HG03521 (cell line): ENCODE data around the gene STX19.

ENCODE experiments used
- ATAC-seq: cut with Tn5 transposase; IDR thresholded peaks from one replicate; pipeline ENCODE4 v1.9.1; 2021; ENCODE audit warnings: mild to moderate bottlenecking, moderate library complexity; ENCODE audit not compliant: unreplicated experiment

STX19 gene

DNA sequence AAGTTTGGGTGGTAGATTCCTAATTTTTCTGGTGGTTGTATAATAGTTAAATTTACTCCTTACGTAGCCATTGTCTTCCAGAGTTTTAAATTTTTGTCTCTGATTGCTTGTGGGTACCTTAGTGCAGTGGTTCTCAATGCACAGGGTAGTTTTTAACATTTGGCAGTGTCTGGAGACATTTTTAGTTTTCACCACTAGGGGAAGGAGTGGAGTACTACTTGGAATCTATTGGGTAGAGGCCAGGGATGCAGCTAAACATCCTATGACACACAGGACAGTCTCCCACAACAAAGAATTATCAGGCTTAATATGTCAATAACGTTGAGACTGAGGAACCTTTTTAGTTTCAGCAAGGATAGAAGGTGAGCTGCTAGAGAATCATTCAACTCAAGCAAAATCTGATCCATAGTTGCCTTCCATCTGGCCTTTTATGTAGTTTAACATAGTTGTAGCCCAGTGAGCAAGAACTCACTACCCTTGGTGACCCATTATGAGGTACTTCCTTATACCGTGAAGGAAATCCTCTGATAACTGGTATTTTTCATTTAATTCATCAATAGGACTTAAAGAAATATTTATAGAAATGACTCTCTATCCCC, 8.6 kb upstream of the STX19 start:
- ATAC-seq = peak; percentile 74

DNA sequence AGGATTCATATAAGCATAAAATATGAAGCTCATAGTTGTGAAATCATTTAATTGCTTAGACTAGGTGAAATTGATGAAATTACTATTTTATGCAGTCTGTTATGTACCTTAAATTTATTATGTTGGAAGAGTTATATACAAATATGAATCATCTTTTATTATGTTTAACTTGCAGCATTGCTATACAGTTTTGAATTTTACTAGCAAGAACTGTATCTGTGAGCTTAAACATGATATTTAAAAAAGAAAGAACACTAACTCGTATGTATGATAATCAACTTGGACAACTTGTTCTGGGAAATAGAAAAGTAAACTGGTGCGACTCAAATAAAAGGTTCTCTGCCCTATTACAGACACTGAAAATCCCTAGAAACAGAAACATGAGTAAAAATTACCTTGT, 1.8 kb downstream of the STX19 start:
- no peak for ATAC-seq

DNA sequence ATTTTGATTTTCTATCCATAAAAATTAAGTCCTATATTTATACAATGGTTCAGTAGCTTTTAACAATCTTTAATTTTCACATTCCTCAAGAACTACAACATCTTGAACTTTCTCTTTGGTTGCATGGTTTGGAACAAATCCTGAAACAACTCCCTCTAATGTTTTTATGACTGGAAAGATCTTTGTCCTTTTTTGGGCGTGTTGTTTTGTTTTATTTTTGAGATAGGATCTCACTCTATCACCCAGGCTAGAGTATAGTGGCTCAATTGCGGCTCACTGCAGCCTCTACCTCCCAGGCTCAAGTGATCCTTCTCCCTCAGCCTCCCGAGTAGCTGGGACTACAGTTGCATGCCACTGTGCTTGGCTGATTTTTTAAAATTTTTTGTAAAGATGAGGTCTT, 4.0 kb downstream of the STX19 start:
- no peak for ATAC-seq

DNA sequence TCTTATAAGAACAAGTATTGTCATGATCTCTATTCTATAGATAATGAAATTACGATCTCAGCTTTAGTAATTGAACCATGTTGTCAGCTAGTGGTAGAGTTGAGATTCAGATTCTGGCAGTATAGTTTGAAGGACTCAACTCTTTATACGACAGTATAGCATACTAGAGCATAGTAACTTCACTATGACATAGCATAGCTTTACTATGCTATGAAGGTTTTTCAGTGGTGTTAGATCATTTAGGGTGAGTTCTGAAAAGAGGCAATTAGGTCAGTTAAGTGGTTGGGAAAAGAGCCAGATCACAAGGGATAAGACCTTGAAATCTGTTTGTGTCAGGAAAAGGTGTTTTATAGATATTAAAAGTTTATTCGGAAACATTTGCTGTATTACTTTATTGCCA, 8.1 kb downstream of the STX19 start:
- no peak for ATAC-seq

DNA sequence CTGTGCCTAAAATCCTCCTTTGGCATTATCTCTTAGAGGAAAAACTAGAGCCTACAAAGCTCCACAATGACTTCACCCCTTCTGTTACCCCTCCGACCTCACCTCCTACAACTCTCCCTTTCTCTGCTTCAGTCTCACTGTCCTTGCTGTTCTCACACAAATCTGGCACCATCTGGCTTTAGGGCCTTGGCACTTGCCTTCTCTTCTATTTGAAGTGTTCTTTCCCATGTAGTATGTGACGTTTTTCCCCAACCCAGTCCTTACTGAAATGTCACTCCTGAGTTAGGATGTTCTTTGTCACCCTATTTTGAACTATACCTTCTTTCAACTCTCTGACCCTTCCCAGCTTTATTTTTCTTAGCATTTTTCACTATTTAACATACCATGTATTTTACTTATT, 8.7 kb downstream of the STX19 start:
- no peak for ATAC-seq

DNA sequence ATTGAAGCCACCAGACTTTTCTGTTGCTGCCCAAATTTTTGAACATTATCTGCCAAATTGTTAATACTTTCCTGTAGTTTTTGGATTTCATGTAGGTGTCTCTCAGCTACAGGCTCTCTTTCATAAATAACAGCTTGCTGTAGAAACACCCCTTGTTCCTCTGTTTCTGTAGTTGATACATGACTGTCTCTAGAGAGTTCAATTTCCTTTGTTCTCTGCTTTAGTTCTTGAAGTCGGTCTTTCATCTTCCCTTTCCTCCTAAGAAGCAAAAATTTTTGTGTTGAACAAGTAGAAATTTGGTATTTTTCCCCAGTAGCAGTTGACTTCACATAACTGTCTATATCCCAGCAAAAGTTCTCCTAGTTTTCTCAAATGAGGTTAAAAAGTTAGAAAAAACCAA, 13.4 kb downstream of the STX19 start:
- no peak for ATAC-seq

DNA sequence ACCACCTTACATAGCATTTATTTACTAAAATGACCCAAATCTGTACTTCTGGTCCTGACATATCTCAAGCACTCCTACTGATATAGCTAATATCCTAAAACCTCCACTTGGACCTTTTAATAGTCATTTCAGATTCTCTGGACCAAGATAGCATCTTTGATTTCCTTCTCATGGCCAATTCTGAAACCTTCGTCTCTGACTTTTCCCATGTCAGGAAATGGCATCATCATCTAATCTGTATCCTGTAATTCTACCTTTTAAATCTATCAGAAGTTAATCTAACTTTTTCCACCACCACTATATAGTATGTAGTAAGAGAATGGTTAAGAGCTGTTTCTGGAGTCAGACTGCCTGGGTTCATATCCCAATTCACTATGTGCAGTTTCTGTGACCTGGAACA, 16.2 kb downstream of the STX19 start:
- no peak for ATAC-seq

DNA sequence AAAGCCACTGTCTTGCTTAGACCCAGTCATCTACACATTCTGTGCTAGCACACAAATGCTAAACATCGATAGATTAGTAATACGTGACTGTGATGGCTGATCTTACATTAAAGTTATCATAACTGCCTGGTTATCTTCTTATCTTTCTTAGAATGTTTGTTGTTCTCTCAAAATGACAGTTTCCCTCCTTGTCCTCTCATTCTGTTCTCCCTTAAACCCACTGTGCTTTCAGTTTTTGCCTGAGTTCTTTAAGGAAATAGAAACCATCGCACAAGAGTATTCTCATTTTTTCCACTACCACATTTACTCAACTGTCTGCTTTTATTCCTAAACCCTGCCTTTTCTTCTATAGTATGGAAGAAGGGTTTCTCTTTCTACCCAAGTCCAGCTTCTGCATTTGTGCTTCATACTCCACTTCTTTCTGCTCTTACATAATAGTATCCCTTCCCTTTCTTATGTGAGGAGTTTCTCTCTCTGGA, 17.1 kb downstream of the STX19 start:
- no peak for ATAC-seq

DNA sequence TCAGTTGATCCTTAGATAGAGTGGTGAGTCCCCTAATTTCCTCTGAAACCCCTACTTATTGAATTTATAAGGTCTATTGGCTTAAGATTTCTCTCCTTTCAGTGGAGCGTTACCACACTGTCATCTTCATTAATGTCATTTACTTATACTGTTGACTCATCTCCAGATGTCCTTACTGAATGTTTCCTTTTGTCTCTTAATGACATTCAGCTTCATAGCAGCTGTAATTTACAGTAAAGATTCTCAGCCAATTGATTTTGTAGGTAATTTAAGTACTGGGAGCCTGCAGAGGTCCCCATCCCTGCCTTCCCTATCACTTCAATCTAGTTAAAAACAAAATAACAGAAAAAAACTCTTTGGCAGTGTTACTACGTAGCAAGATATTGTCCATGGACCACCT, 18.8 kb downstream of the STX19 start:
- ATAC-seq = no peak

DNA sequence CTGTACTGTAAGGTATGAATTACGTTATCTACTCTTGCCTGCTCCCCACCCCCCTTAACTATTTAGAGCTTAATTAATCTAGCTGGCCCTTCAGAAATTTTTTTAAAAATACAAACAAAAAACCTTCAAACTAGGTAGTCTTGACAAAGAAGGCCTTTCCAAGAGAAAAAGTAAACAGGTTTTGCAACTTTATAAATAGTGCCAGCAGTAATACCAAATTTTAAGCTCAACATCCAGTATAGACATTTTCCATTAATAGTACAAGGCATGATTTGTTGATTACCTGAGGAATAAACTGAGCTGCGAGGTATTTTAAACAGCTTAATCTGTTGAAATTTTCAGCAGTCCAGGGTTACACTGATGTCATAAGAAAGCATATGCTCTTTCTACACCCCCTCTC, 20.1 kb downstream of the STX19 start:
- no peak for ATAC-seq

DNA sequence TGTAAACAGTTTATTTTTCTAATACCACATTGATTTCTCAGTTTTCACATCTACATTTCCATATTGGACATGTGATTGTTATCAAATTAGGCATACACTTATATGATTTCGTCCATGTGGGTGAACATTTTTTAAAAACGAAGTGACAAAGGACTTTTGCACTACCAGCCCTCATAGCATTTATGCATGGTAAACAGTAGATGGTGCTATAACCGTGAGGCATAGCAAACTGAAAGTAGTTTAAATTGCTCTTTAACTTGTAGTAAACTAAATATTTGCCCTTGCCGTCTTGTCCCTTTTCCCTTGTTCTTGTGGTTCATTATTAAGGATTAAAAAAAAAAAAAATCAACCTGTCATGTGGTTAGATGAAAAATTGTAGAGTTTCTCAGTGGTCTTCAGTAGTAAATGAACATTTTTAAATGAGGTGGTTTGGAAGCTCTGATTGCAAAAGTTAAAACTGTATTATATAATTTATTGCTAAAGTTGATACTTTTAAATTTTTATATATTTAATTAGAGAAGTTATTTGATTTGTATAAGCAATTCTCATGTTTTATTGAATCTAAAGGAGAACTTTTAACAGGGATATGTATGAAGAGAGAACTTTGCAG, 24.0 kb downstream of the STX19 start:
- peak; percentile 87 for ATAC-seq

DNA sequence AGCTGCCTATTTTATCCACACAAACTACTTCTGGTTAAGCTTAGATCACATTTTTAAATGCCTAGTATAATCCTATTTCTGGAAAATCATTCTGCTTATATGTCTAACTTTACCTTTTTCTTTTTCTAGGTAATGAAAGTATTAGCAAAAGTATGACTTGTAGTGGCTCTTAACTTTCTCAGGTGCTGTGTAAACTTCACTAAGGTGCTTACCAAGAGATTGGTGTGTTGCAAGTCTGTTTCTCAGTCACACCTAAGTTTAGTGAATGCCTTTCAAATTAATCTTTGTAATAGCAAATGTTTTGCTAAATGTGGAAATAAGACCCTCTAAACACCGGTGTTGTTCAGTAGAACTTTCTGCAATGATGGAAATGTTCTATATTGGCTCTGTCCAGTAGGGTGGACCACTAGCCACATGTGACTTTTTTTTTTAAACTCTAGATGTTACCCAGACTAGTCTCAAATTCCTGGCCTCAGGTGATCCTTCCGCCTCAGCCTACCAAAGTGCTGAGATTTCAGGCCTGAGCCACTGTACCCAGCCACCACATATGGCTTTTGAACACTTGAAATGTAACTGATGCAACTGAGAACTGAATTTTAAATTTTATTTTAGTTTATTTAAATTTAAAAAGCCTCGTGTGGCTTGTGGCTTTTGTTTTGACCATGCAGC, 26.4 kb downstream of the STX19 start:
- ATAC-seq = no peak

DNA sequence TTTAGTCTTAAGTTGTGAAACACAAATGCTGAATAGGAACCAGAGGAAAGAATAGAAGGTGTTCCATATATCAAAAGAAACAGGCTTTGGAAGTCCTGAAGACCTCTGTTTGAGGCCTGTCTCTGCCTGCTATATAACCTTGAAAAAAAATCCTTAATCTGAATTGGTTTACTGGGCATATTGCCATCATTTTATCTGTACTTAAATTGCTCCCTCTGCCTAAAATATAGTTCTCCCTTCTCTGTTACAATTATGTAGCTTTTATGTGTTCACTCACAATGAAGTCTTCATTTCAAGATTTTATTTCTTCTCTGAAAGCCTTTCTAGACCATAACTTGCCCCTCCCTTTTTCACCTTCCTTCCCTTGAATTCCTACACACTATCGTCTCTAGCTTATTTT, 27.2 kb downstream of the STX19 start:
- ATAC-seq = no peak

DNA sequence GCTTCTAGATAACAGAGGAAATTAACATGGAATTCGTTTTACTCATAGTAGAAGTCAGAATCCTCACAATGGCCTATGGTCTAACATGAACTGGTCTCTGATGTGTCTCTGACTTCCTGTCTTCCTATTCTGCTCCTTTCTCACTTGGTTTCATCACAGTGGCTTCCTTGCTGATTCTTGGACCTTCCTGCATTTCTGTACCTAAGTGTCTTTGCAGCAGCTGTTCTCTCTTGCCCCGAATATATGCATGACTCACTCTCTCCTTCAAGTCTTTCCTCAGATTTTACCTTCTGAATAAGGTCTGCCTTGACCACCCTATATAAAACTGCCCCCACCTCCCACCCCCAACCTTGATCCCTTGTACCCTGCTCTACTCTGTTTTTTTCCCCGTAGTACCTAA, 34.3 kb downstream of the STX19 start:
- ATAC-seq = no peak

DNA sequence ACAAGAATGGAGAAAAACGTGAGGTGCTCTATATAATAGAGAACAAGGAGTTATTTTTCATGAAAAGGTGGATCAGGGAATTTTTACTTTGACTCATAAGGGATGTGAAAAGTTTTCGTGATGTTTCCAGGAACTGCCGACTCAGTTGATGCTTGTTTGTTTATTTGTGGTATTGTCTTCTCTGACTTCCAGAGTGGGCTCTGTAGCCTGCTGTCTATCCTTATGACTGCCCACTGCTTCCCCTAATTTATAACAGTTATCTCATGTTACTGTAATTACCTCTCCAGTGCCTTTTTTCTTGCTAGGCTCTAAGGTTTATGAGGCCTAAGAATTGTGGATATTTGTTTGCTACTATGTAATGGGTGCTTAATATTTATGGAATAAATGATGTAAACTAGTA, 36.2 kb downstream of the STX19 start:
- ATAC-seq = no peak

DNA sequence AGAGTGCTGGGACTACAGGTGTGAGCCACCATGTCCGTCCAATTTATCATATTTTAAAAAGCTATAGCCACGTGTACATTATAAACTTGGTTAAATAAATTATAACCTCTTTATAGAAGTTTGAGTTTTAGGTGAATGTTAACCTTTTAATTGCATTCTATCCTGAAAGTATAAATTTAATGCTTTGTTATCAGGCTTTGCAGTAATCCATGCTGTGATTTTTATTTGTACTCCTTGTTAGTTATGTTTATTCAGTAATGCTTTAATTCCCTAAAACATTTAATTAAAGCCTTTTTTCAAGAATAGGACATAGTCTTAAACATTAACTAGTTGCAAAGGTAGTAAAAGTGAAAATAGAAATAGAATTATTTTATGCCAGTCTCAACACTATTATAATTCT, 36.8 kb downstream of the STX19 start:
- ATAC-seq = no peak

DNA sequence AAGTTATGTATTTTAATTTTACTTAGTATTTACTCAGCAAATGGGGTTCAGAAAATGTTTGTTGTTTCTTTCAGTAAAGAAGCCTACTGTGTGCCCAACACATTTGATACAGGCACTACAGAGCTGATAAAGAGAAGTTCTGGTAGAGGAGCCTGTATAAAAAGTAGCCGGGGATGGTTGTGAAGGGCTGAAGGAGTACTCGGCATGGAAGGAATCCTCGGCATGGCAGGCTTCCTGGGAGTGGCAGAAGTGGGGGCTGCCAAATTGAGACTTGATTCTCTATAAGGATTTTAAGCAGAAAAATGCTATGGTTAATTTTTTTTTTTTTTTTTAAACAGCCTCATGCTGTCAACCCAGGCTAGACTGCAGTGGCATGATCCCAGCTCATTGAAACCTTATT, 39.2 kb downstream of the STX19 start:
- ATAC-seq = no peak

DNA sequence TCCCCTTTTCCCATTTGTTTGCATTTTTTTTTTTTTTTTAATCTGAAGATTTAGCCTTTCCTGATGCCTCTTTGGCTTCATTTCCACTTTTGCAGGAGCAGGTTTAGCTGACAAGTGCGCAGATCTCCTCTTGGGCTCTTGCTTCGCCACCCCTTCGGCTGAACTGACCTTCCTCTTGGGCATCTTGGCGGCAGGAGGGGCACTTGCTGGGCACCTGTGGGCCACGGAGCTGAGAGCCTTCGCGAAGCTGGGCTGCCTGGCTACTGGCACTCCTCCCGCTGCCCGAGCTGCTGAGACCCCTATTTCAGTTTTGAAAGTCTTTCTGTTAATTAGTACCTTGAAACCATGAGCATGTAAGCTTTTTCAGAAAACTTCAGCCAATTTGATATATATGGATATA, 39.6 kb downstream of the STX19 start:
- ATAC-seq = no peak

DNA sequence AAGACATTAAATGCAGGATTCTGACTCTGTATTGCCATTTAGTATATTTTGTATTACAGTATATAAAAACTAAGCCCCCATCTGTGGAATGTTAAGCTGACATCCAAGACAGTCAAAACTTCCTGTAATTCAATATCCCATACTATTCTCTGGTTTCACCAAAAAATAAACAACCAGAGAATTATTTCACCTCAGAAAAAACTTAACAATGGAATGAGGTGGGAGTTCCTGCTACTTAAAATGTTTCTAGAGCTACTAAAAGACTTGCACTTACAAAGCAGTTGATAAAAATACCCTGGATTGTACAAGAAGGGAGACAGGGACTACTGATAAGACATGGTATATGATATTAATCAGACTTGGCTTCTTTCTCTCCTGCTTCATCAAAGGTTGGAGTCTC, 40.1 kb downstream of the STX19 start:
- ATAC-seq = no peak

DNA sequence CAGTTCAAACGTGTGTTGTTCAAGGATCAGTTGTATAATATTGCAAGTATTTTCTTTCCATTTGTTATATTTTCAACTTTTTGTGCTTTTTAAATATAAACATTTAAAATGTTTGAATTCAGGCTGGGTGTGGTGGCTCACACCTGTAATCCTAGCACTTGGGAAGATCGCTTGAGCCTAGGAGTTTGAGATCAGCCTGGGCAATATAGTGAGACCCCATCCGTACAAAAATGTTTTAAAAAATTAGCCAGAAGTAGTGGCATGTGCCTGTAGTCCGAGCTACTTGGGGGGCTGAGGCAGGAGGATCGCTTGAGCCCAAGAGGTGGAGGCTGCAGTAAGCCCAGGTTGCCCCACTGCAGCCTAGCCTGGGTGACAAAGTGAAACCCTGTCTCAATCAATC, 43.8 kb downstream of the STX19 start:
- no peak for ATAC-seq

DNA sequence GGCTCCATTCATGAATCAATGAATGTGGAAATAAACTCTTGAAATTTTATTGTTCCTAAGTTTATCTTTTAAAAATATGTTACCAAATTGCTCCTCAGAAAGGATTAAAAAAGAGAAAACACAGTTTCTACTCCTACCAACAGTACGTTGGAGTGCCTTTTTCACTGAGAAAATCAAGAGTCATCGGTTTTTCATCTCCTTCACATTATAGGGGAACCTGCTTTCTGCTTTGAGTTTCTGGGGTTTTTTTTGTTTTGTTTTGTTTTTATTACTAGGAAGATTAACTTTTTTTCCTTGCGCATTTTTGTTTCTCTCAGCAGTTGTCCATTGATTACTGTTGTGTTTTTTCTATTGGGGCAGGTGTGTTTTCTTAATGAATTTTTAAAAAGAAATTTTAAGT, 45.0 kb downstream of the STX19 start:
- no peak for ATAC-seq

DNA sequence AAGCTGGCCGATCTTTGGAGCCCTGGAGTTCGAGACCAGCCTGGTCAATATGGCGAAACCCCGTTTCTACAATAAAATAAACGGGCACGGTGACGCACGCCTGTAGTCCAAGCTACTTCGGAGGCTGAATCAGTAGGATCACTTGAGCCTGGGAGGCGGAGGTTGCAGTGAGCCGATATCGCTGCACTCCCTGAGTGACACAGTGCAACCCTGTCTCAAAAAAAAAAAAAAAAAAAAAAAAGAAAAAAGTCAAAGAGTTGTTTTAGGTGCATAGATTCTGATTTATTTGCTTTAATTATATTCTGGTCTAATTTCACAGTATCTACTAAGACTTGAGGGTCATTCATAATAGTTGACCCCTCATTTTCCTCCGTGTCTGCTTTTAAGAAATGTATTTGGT, 46.7 kb downstream of the STX19 start:
- no peak for ATAC-seq
